ENCODE data around the gene LGALS9.

LGALS9 gene
- total RNA-seq: 10.3 to 16.0 reads per million in 2 donors

DNA sequence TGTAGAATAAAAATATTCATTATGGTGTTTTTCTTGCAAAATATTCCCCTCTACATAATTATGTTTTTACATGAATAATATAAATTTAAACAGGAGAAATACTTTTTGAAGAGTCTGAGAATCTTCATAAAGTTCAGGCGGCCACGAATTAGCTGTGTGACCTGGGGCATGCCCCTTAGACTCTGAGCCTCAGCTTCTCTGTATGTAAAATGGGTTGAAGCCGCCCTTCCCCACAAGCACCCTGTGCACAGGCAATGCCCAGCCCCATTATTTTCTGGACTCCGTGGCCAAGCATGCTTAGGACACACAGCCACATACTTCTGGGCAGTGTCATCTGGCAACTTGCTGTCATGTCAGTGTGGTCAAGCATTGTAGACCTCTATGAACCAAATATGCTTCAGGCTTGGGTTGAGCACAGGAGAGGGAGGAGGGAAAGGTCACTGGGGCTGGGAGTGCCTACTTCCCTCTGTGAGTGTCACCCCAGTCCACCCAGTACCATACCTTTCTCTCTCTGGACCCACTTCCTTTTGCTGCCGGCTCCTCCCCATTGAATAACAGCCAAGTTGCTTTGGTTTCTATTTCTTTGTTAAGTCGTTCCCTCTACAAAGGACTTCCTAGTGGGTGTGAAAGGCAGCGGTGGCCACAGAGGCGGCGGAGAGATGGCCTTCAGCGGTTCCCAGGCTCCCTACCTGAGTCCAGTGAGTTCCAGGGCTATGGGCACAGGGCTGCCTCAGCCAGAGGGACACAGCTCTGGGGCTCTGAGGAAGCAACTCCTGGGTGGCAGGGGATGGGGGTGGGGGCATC, at the start of gene LGALS9:
TSS of gene LGALS9 (plus strand) at position 582 of the 804 bp plus-strand sequence. CDS start at position 660, 78 bp downstream.
- peak in 2 of 5 experiments; percentile 16 to 68 for DNase-seq

- no peak for DNase-seq
Observed at GRCh38 chr17:27582696-27583095, 48.3 kb upstream of the LGALS9 start.

DNA sequence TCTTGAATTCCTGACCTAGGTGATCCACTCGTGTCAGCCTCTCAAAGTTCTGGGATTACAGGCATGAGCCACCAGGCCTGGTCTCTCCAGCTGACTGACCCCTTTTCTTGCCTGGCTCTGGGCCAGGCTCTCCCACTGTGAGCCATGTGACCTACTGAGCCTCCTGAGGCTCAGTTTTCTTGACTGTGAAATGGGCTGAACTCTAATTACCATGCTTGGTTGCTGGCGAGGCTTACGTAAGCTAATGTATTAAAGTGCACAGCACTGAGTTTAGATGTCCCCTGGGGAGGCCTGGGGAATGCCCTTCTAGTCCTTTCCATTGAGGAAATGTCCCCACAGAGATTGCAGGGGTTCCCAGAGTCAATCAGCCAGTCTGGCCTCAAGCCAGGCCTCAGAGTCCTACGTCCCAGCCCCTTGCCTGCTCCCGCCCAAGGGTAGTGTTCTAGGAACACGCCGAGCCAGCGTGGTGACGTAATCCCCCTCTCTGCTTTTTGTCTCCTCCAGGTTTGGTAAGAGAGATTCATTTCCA, 45.8 kb upstream of the LGALS9 start:
- DNase-seq: no peak

DNA sequence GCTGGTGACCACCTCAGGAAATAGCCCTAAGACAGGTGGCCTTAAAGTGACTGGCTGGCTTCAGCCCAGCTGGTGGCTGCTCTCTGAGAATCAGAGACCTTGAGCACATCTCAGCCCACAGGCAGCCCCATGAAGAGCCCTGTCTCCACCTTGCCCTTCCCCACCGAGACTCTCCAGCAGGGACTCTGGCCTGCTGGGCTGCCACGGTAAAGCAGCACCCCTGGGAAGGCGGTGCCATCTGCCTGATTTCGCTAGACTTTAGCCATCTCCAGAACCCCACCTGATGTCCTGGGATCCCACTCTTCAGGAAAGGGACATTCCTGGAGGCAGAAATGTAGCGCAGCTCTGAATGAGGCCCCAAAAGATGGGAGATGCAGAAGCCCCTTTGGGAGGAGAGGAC, 45.2 kb upstream of the LGALS9 start:
- DNase-seq: no peak

GRCh38 chr17:27586203-27586721, 44.7 kb upstream of the LGALS9 start:
- no peak for DNase-seq

- no peak for DNase-seq
Observed at GRCh38 chr17:27588354-27588753, 42.6 kb upstream of the LGALS9 start.

GRCh38 chr17:27590864-27591263, 40.1 kb upstream of the LGALS9 start:
- no peak for DNase-seq

- no peak for DNase-seq
Observed at GRCh38 chr17:27591986-27592385, 39.0 kb upstream of the LGALS9 start.

DNA sequence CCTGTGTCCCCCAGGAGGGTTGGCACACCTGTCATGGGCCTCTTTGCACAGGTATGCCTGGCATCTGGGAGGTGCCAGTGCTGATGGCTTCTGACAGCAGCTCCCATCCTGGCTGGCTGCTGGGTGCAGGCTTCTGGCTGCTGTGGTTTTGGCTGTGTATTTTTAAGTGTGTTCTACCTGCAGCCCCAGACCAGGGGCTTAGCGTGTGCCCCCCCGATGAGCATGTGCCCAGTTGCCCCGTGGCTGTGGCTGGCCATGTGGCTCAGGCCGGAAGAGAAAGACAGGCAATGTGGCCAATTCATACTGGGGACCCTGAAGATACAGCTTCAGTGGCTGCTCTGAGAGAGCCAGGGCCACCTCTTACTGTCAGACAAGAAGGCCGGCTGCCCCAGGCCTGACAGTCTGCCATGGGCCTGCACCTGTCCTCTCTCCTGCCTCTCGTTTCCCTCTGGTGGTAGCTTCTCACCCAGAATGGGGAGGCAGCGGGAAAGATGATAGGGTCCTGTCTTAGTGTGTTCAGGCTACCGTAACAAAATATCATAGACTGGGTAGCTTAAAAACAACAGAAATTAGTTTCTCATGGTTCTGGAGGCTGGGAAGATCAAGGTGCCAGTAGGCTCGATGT, 37.6 kb upstream of the LGALS9 start:
- DNase-seq: no peak

DNA sequence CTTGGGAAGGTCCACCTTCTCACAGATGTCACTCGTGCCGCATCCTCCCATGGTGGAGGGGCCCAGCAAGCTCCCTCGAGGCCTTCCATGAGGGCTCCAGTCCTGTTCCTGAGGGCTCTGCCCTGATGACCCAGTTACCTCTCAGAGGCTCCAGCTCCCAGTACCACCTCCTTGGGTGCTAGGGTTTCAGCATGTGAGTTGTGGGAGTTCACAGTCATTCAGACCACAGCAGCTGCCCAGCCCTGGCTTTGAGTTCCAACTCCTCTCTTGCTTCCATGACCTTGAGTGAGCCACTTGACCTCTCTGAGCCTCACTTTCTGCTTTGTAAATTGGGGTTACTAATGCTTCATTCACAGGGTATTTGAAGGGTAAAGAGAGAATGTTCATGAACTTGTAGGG, 37.1 kb upstream of the LGALS9 start:
- DNase-seq: no peak

- no peak for DNase-seq
Observed at GRCh38 chr17:27595208-27595607, 35.8 kb upstream of the LGALS9 start.

- DNase-seq: no peak
Observed at GRCh38 chr17:27596096-27596495, 34.9 kb upstream of the LGALS9 start.

DNA sequence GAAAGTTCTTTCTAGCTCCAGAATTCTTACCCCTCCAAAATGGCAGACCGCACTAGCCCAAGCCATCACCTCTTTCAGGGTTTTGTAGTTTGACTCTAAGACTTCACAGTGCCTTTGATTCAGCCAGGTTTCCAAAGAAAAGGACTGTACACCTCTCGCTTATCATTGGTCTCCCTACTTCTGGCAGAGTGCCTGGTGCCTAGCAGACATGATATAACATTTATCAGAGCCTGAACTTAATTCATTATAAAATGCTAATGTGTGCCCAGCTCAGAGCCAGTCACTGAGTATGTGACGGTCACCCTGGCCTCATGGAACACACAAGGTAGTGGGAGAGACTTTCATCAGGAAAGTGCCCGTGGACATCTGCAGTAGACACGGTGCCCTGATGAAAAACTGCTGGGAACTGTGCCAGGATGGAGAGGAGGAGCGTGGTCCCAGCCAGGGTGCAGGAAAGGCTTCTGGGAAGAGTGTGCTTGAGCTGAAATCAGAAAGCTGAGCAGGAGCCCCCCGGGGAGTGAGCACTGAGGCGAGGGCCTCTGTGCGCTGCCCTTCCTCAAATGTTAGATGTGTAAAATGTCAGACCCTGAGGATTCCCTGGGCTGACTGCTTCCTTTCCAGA, 34.3 kb upstream of the LGALS9 start:
- DNase-seq: no peak

GRCh38 chr17:27597188-27597580, 33.8 kb upstream of the LGALS9 start:
- no peak for DNase-seq

DNA sequence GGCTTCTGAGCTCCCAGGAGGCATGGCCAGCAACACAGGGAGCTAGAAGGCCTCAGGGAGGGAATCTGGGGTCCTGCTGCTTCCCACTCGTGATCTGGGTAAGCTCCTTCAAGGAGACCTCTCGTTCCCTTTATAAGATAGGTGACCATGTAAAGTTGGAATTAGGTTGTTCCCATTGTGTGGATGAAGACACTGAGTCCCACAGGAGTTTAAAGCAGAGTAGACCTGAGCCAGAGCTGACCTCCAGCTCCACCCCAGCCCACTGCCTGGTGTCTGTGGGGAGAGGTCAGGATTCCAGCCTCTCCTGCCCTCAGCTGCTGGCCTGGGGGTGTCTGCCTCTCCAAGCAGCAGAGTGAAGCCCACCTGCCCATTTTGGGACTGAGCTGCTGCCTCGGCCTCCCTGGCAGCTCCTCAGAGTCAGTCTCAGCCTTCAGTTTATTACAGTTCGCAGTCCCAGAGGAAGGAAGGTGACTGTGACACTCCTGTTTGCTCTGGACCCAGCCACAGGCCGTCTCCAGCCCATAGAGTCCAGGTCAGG, 33.1 kb upstream of the LGALS9 start:
- no peak for DNase-seq

GRCh38 chr17:27598337-27599050, 32.5 kb upstream of the LGALS9 start:
- no peak for DNase-seq

GRCh38 chr17:27600471-27600870, 30.5 kb upstream of the LGALS9 start:
- no peak for DNase-seq

GRCh38 chr17:27601069-27601974, 29.7 kb upstream of the LGALS9 start:
- DNase-seq: peak; percentile 48 to 76 (median 65)

GRCh38 chr17:27601975-27602302, 29.0 kb upstream of the LGALS9 start:
- DNase-seq: no peak

- DNase-seq: peak; percentile 34 to 60 (median 47)
Observed at GRCh38 chr17:27602721-27603420, 28.1 kb upstream of the LGALS9 start.

DNA sequence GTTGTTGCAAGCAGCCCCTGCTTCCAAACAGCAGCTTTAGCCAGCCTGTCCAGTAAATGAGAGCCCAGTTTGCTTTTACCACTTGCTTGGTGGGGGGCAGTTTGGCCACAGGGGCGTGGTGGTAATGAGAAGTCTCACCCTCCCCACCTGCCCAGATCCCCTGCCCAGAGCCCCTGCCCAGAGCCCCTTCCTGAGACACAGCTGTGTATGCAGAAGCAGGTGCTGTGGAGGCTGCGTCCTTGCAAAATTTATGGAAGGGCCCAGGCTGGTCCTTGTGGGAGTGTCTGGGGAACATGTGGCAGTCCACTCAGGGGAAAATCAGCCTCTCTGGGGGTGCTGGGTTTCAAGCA, 27.6 kb upstream of the LGALS9 start:
- no peak for DNase-seq

Measured in T-helper 2 cell (primary cell).